K562 (cell line): ENCODE measurements around the gene MAGEA9B. TPM values are rescaled to one million over a fixed set of nuclear protein-coding genes. Genes with fewer than 3 reads are reported as not detected.

Experiments used
- ATAC-seq: fragments of 200-7000 bp; cut with Tn5 transposase; 3 replicates; pipeline ENCODE4 v1.9.1; 2020; ENCODE audit warnings: moderate library complexity
- BruUV-seq: library from RNA; stranded (reverse); fragments of 400-500 nt; replicated peaks from 2 replicates; lab custom pipeline; 2021; lab: Mats Ljungman, UMichigan
- CTCF ChIA-PET: fragments of 300-600 bp; formaldehyde crosslinking; extraction: SDS; loops from one replicate; lab custom pipeline; 2021; ENCODE audit warnings: low intra/inter-chr PET ratio; lab: Yijun Ruan, JAX
- POLR2A ChIA-PET: fragments of 300-600, 350-650 bp; sonication (Branson Sonifier 250); formaldehyde crosslinking; extraction: SDS; loops from one replicate; lab custom pipeline; 2021; ENCODE audit warnings: antibody characterized with exemption, inconsistent platforms; lab: Yijun Ruan, JAX
- DNase-seq, 4 experiments: peaks; one replicate each; pipeline versions ENCODE4 v3.0.0 to v3.0.0-alpha.2; 2011 to 2018; ENCODE audit warnings: low spot score in 3 of 4, mixed read lengths in 3 of 4; ENCODE audit errors: extremely low read depth in 1 of 4
- FAIRE-seq: peaks from 2 replicates; lab custom pipeline; 2011; peaks lifted over from hg19 to GRCh38; lab: Jason Lieb, UNC
- H2AFZ ChIP-seq: 2 replicates; pipeline ENCODE4 v1.6.0; 2011; ENCODE audit warnings: low read depth, low read length, control low read depth, inconsistent platforms
- H3K27ac ChIP-seq: fragments of 200-600 bp; 3 replicates; pipeline ENCODE4 v1.8.0; 2011; ENCODE audit warnings: low read depth, mild to moderate bottlenecking, control low read depth, inconsistent platforms, low read length, moderate library complexity, mixed read lengths; ENCODE audit errors: extremely low read depth
- H3K27me3 ChIP-seq, 2 experiments: fragments of 300-600 bp in 1 of 2; 2 replicates in 1 of 2; 3 replicates in 1 of 2; pipeline versions ENCODE4 v1.6.0 to v1.8.0; 2011; ENCODE audit warnings: inconsistent platforms in 2 of 2, low read length in 2 of 2, mild to moderate bottlenecking in 1 of 2, mixed read lengths in 1 of 2, moderate library complexity in 1 of 2; ENCODE audit not compliant: control insufficient read depth in 2 of 2, insufficient read depth in 2 of 2
- H3K36me3 ChIP-seq: fragments of 300-600 bp; 3 replicates; pipeline ENCODE4 v1.8.0; 2011; ENCODE audit warnings: mild to moderate bottlenecking, low read length, inconsistent platforms; ENCODE audit not compliant: control insufficient read depth, insufficient read depth
- H3K4me1 ChIP-seq, 2 experiments: fragments of 200-600 bp in 1 of 2; replicated peaks in 1 of 2; 2 replicates in 1 of 2; 3 replicates in 1 of 2; pipeline versions ENCODE4 v1.5.1 to v1.8.0; 2011; ENCODE audit warnings: inconsistent platforms in 2 of 2, low read length in 2 of 2, mild to moderate bottlenecking in 1 of 2, mixed read lengths in 1 of 2, moderate library complexity in 1 of 2; ENCODE audit not compliant: control insufficient read depth in 2 of 2, insufficient read depth in 2 of 2
- H3K4me2 ChIP-seq: 2 replicates; pipeline ENCODE4 v1.6.1; 2011; ENCODE audit warnings: low read length, control low read depth, inconsistent platforms, mixed read lengths; ENCODE audit not compliant: insufficient read depth
- H3K4me3 ChIP-seq: fragments of 200-600 bp; sonication (generic), shearing (Covaris generic); 2 replicates; pipeline ENCODE4 v1.5.1; 2016; ENCODE audit warnings: control low read depth, inconsistent platforms
- H3K79me2 ChIP-seq: fragments of 200-600 bp; 3 replicates; pipeline ENCODE4 v1.8.0; 2011; ENCODE audit warnings: low read length, inconsistent platforms; ENCODE audit not compliant: control insufficient read depth, insufficient read depth
- H3K9ac ChIP-seq, 2 experiments: 2 replicates each; pipeline versions ENCODE4 v1.6.0 to v1.6.1; 2011; ENCODE audit warnings: low read depth in 2 of 2, low read length in 2 of 2, control low read depth in 1 of 2, inconsistent platforms in 1 of 2, mild to moderate bottlenecking in 1 of 2, mixed read lengths in 1 of 2; ENCODE audit not compliant: insufficient read depth in 1 of 2
- H3K9me1 ChIP-seq: one replicate; pipeline ENCODE4 v1.6.0; 2011; ENCODE audit warnings: inconsistent platforms, mild to moderate bottlenecking, low read length, moderate library complexity; ENCODE audit not compliant: control insufficient read depth, insufficient read depth
- H3K9me3 ChIP-seq: replicated peaks from 2 replicates; pipeline ENCODE4 v1.5.1; 2011; ENCODE audit warnings: low read depth, low read length, inconsistent platforms; ENCODE audit not compliant: control insufficient read depth, insufficient read depth
- H4K20me1 ChIP-seq: replicated peaks from 2 replicates; pipeline ENCODE4 v1.6.1; 2011; ENCODE audit warnings: low read length, inconsistent platforms, mixed read lengths; ENCODE audit not compliant: control insufficient read depth, insufficient read depth
- FOXA1 ChIP-seq: fragments of 450-650 bp; IDR thresholded peaks from 2 replicates; pipeline ENCODE4 v1.6.1; 2016; ENCODE audit warnings: mild to moderate bottlenecking, borderline replicate concordance
- HDAC6 ChIP-seq: IDR thresholded peaks from 2 replicates; pipeline ENCODE4 v1.6.1; 2012; ENCODE audit warnings: low read depth, mild to moderate bottlenecking, control low read depth, inconsistent platforms, low read length, moderate library complexity
- MAZ ChIP-seq, 2 experiments: fragments of 450-650 bp in 1 of 2; sonication (generic) in 1 of 2; formaldehyde crosslinking; IDR thresholded peaks in 1 of 2; conservative IDR thresholded peaks in 1 of 2; 2 replicates each; pipeline versions ENCODE4 v1.4.0 to v1.5.0; 2020; ENCODE audit warnings: mild to moderate bottlenecking in 1 of 2, missing genetic modification reagents in 1 of 2
- MED1 ChIP-seq: sonication (generic); formaldehyde crosslinking; IDR thresholded peaks from 2 replicates; pipeline ENCODE4 v1.8.1; 2023; ENCODE audit warnings: missing genetic modification reagents, borderline replicate concordance
- SAFB ChIP-seq: fragments of 200-400 bp; formaldehyde crosslinking; IDR thresholded peaks from 2 replicates; pipeline ENCODE4 v1.6.1; 2017; ENCODE audit warnings: low read depth, low read length, borderline replicate concordance
- SRSF1 ChIP-seq: fragments of 200-400 bp; formaldehyde crosslinking; IDR thresholded peaks from 2 replicates; pipeline ENCODE4 v1.6.1; 2017; ENCODE audit warnings: mild to moderate bottlenecking, low read depth, low read length, moderate library complexity
- ZNF175 ChIP-seq: fragments of 200-800 bp; sonication (Bioruptor generic); IDR thresholded peaks from 2 replicates; pipeline ENCODE4 v1.6.1; 2016; ENCODE audit warnings: low read depth, mild to moderate bottlenecking, missing genetic modification characterization, missing compliant biosample characterization
- ZNF253 ChIP-seq: fragments of 250-450 bp; sonication (Bioruptor Pico); conservative IDR thresholded peaks from 2 replicates; pipeline ENCODE4 v1.6.1; 2021; ENCODE audit warnings: mild to moderate bottlenecking
- ZNF3 ChIP-seq: fragments of 250-450 bp; sonication (Bioruptor Pico); IDR thresholded peaks from 2 replicates; pipeline ENCODE4 v1.5.0; 2021; ENCODE audit warnings: mild to moderate bottlenecking, moderate library complexity
- WGBS: fragments of 100-300 bp; shearing (Covaris generic); methylation state at CpG from one replicate; pipeline ENCODE4 v1.1.6; 2016; ENCODE audit warnings: low coverage, mixed read lengths; ENCODE audit not compliant: insufficient coverage; ENCODE audit errors: missing lambda C conversion rate; 5-methylcytosine and 5-hydroxymethylcytosine counted together
- in situ Hi-C: fragments of 300-500 bp; cut with MboI; formaldehyde crosslinking; loops from 4 replicates; pipeline ENCODE4 v1.15.0; 2018; ENCODE audit warnings: inconsistent platforms, mixed read lengths
- intact Hi-C: fragments of 100-400 bp; cut with micrococcal nuclease; formaldehyde crosslinking; loops from 2 replicates; pipeline ENCODE4 v1.14.2; 2022
- polyA plus RNA-seq, 8 experiments: library from polyadenylated mRNA; depleted of rRNA in 4 of 8; stranded (reverse) in 5 of 8; unstranded in 3 of 8; fragments of >200 nt; fragmentation: Nextera tagmentation in 2 of 8; fragmentation: Illumina TruSeq in 1 of 8; extraction: Ambion mirVana in 2 of 8; extraction: Trizol in 1 of 8; gene quantifications; 2 replicates each; pipeline versions ENCODE4 v1.2.1 to v1.2.3, GENCODE V29; 2011 to 2014; ENCODE audit warnings: inconsistent platforms in 1 of 8, missing spikeins in 1 of 8
- total RNA-seq, 7 experiments: library from RNA; depleted of rRNA in 6 of 7; stranded (reverse); fragments of >200 nt in 6 of 7; fragmentation: Illumina TruSeq in 2 of 7; extraction: Trizol in 2 of 7; gene quantifications; 2 replicates each; pipeline versions ENCODE4 v1.2.1 to v1.2.3, GENCODE V29; 2011 to 2021; ENCODE audit warnings: low replicate concordance in 1 of 7
- TF ChIP-seq, protein P1 (sequence below): fragments of 250-450 bp; sonication (Bioruptor Pico); IDR thresholded peaks from 2 replicates; pipeline ENCODE4 v1.8.0; 2022; ENCODE audit warnings: inconsistent platforms
- TF ChIP-seq, protein P2 (sequence below): fragments of 450-650 bp; formaldehyde crosslinking; IDR thresholded peaks from 2 replicates; pipeline ENCODE4 v1.4.0; 2022; ENCODE audit warnings: missing genetic modification characterization
- TF ChIP-seq, protein P3 (sequence below): fragments of 250-450 bp; sonication (Bioruptor Pico); IDR thresholded peaks from 2 replicates; pipeline ENCODE4 v1.9.0; 2021; ENCODE audit warnings: mild to moderate bottlenecking, inconsistent platforms

MAGEA9B gene
- total and polyA plus RNA-seq, 9 of the 15 experiments (the other 6 are each of a cell fraction or from before 2014, with no cell fraction given) = 11.2 to 31.2 (median 14.1) TPM

DNA sequence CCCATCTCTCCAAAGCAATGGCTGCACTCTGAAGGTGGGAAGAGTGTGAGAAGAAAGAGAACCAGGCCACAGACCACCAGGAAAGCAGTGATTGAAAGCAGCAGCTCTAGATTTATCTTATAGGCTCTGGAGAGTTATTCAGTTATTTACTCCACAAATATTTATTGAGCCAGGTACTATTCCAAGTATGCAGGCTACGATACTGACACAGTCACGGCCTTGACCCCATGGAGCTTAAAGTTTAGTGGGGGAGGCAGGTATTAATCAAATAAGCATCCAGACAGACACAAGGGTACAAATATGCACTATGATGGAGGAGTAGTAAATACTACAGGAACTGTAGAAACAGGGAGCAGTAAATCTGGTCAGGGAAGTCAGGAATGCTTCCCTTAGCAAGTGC, 41.5 kb upstream of the MAGEA9B start (continued):
- no peak for TF ChIP-seq HDAC6
- TF ChIP-seq MAZ (CRISPR knock-in tag; conservative IDR thresholded peaks at IDR 0.05 in 1 of 2, IDR thresholded peaks at IDR 0.05 in 1 of 2) = no peak
- TF ChIP-seq ZNF175 (CRISPR knock-in tag) = no peak

DNA sequence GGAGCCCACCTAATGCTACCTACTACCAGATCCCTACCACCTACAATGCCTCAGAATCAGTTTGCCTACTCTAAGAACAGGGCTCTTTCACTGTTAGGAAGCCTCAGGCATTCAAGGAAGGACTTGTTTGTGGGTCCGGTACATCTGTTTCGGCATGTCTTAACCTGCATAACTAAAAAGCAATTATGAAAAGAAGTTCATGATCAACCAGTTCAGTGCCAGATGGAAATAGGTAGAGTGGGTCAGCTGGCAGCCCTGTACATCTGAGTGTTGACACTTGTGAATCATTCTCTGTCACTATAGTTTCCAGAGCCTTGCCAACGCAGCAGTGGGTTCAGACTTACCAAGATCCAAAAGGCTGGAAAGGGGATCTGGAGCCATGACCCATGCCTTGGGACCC, 41.0 kb upstream of the MAGEA9B start:
- in situ Hi-C loops = loop anchor here (25.0 kb wide), 1 partner anchor 116 kb away; the partner anchor contains the start of gene IDS
- Histone ChIP-seq H3K9me1 (no peaks in the 10 kb centered on the region), H2AFZ (no peak overlapping the region), H3K27ac (no peak overlapping the region), H3K79me2 (peaks cover 2% of the 10 kb centered on the region; the same call in 1 of the 3 replicates), H3K4me1 (peaks cover 0 to 11% of the 10 kb centered on the region in 2 experiments; a peak in 2 of 5 replicates), H3K27me3 (peaks cover 0 to 9% of the 10 kb centered on the region in 2 experiments; a peak in 2 of 5 replicates), H3K9ac (no peak overlapping the region), H3K9me3 (no peaks in the 10 kb centered on the region), H4K20me1 (peaks cover 4% of the 10 kb centered on the region; the same call in 1 of the 2 replicates), H3K4me2 (no peak overlapping the region), H3K4me3 (no peak overlapping the region), H3K36me3 (no peaks in the 10 kb centered on the region)
- ATAC-seq (no peak), FAIRE-seq (no peak), DNase-seq (no peak)
- WGBS = 50% methylated on average over 2 of the region's 3 CpGs
- CTCF ChIA-PET = no interaction called here
- intact Hi-C loops = no loop called here
- POLR2A ChIA-PET = no interaction called here
- no TSS peak for BruUV-seq
- TF ChIP-seq ZNF253 (no peak), SRSF1 (no peak), SAFB (no peak), MED1 (no peak), ZNF175 (CRISPR knock-in tag) (no peak), ZNF3 (no peak), FOXA1 (no peak)
- TF ChIP-seq, protein P1, sequence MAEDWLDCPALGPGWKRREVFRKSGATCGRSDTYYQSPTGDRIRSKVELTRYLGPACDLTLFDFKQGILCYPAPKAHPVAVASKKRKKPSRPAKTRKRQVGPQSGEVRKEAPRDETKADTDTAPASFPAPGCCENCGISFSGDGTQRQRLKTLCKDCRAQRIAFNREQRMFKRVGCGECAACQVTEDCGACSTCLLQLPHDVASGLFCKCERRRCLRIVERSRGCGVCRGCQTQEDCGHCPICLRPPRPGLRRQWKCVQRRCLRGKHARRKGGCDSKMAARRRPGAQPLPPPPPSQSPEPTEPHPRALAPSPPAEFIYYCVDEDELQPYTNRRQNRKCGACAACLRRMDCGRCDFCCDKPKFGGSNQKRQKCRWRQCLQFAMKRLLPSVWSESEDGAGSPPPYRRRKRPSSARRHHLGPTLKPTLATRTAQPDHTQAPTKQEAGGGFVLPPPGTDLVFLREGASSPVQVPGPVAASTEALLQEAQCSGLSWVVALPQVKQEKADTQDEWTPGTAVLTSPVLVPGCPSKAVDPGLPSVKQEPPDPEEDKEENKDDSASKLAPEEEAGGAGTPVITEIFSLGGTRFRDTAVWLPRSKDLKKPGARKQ (CRISPR knock-in tag) = no peak
- TF ChIP-seq, protein P2, sequence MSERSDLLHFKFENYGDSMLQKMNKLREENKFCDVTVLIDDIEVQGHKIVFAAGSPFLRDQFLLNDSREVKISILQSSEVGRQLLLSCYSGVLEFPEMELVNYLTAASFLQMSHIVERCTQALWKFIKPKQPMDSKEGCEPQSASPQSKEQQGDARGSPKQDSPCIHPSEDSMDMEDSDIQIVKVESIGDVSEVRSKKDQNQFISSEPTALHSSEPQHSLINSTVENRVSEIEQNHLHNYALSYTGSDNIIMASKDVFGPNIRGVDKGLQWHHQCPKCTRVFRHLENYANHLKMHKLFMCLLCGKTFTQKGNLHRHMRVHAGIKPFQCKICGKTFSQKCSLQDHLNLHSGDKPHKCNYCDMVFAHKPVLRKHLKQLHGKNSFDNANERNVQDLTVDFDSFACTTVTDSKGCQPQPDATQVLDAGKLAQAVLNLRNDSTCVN (CRISPR knock-in tag) = no peak
- TF ChIP-seq, protein P3, sequence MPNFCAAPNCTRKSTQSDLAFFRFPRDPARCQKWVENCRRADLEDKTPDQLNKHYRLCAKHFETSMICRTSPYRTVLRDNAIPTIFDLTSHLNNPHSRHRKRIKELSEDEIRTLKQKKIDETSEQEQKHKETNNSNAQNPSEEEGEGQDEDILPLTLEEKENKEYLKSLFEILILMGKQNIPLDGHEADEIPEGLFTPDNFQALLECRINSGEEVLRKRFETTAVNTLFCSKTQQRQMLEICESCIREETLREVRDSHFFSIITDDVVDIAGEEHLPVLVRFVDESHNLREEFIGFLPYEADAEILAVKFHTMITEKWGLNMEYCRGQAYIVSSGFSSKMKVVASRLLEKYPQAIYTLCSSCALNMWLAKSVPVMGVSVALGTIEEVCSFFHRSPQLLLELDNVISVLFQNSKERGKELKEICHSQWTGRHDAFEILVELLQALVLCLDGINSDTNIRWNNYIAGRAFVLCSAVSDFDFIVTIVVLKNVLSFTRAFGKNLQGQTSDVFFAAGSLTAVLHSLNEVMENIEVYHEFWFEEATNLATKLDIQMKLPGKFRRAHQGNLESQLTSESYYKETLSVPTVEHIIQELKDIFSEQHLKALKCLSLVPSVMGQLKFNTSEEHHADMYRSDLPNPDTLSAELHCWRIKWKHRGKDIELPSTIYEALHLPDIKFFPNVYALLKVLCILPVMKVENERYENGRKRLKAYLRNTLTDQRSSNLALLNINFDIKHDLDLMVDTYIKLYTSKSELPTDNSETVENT (CRISPR knock-in tag) = no peak
